ENCODE results near the gene DERL2.

Gene DERL2

DNA sequence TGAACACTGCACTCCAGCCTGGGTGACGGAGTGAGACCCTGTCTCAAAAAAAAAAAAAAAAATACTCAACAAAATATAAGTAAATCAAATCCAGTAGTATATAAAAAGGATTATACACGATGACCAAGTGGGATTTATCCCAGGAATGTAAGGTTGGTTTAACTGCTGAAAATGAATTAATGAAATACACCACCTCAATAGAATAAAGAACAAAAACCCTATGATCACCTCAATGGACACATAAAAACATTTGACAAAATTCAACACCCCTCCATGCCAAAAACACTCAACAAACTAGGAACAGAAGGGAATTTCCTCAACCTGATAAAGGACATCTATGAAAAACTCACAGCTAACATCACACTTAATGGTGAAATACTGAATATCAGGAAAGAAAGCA, 7.0 kb upstream of the DERL2 start:
- no peak for DNase-seq (ENCODE audit: low read depth)
- TF ChIP-seq, protein P1, sequence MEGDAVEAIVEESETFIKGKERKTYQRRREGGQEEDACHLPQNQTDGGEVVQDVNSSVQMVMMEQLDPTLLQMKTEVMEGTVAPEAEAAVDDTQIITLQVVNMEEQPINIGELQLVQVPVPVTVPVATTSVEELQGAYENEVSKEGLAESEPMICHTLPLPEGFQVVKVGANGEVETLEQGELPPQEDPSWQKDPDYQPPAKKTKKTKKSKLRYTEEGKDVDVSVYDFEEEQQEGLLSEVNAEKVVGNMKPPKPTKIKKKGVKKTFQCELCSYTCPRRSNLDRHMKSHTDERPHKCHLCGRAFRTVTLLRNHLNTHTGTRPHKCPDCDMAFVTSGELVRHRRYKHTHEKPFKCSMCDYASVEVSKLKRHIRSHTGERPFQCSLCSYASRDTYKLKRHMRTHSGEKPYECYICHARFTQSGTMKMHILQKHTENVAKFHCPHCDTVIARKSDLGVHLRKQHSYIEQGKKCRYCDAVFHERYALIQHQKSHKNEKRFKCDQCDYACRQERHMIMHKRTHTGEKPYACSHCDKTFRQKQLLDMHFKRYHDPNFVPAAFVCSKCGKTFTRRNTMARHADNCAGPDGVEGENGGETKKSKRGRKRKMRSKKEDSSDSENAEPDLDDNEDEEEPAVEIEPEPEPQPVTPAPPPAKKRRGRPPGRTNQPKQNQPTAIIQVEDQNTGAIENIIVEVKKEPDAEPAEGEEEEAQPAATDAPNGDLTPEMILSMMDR (IDR thresholded peaks at IDR 0.05; ENCODE audit: low read depth, low read length, missing control alignments) = no peak
- in situ Hi-C loops (cut with HindIII; ENCODE audit: low sequenced_read_pairs) = no loop called here
- no peak overlapping the region for H3K4me3 ChIP-seq (ENCODE audit: low read depth, low read length)

DNA sequence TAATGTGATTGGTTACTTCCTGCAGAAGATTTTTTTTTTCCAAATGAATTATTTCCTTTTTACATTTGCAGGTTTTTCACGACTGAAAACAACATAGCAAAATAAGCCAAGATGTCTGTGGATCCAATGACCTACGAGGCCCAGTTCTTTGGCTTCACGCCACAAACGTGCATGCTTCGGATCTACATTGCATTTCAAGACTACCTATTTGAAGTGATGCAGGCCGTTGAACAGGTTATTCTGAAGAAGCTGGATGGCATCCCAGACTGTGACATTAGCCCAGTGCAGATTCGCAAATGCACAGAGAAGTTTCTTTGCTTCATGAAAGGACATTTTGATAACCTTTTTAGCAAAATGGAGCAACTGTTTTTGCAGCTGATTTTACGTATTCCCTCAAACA, 2.8 kb upstream of the DERL2 start:
- TF ChIP-seq, protein P1 (IDR thresholded peaks at IDR 0.05; ENCODE audit: low read depth, low read length, missing control alignments) = no peak
- in situ Hi-C loops (cut with HindIII; ENCODE audit: low sequenced_read_pairs) = no loop called here
- no peak for DNase-seq (ENCODE audit: low read depth)
- no peak overlapping the region for H3K4me3 ChIP-seq (ENCODE audit: low read depth, low read length)

- TF ChIP-seq, protein P1 (IDR thresholded peaks at IDR 0.05; ENCODE audit: low read depth, low read length, missing control alignments) = no peak
- H3K4me3 ChIP-seq (ENCODE audit: low read depth, low read length) = peak within 1 kb of the TSS; percentile 98
- DNase-seq (ENCODE audit: low read depth) = peak; percentile 98
- in situ Hi-C loops (cut with HindIII; ENCODE audit: low sequenced_read_pairs) = no loop called here
These were observed 487 bp upstream of the DERL2 start, which contains the start of gene MIS12 for GRCh38 chr17:5486206-5487124. MIS12 (plus strand) TSS chr17:5486566; CDS start chr17:5488863, 2,297 bp downstream.

- no peak overlapping the region for H3K4me3 ChIP-seq (ENCODE audit: low read depth, low read length)
- DNase-seq (ENCODE audit: low read depth) = no peak
- TF ChIP-seq, protein P1 (IDR thresholded peaks at IDR 0.05; ENCODE audit: low read depth, low read length, missing control alignments) = no peak
- in situ Hi-C loops (cut with HindIII; ENCODE audit: low sequenced_read_pairs) = no loop called here
These were observed 4.5 kb downstream of the DERL2 start for GRCh38 chr17:5481451-5481850.

- TF ChIP-seq, protein P1 (IDR thresholded peaks at IDR 0.05; ENCODE audit: low read depth, low read length, missing control alignments) = no peak
- DNase-seq (ENCODE audit: low read depth) = no peak
These were observed 5.0 kb downstream of the DERL2 start for GRCh38 chr17:5480962-5481361.

GRCh38 chr17:5478992-5479391, 7.0 kb downstream of the DERL2 start:
- in situ Hi-C loops (cut with HindIII; ENCODE audit: low sequenced_read_pairs) = no loop called here
- no peak overlapping the region for H3K4me3 ChIP-seq (ENCODE audit: low read depth, low read length)
- TF ChIP-seq, protein P1 (IDR thresholded peaks at IDR 0.05; ENCODE audit: low read depth, low read length, missing control alignments) = no peak
- no peak for DNase-seq (ENCODE audit: low read depth)

More at GRCh38 chr17:5480962-5481361, 5.0 kb downstream of the DERL2 start:
- H3K4me3 ChIP-seq (ENCODE audit: low read depth, low read length) = no peak overlapping the region
- in situ Hi-C loops (cut with HindIII; ENCODE audit: low sequenced_read_pairs) = no loop called here
